Kidney epithelial cell (primary cell): ENCODE data around the gene KCNJ1. TPM values are rescaled to one million over a fixed set of nuclear protein-coding genes. Genes with fewer than 3 reads are reported as not detected.

ENCODE experiments used
- DNase-seq: peaks from one replicate; pipeline ENCODE4 v3.0.0-alpha.2; 2010; ENCODE audit warnings: low read depth
- H3K27me3 ChIP-seq: 2 replicates; pipeline ENCODE4 v1.6.0; 2011; ENCODE audit warnings: low read length; ENCODE audit not compliant: control insufficient read depth, insufficient read depth
- H3K36me3 ChIP-seq: 2 replicates; pipeline ENCODE4 v1.5.1; 2011; ENCODE audit warnings: low read length; ENCODE audit not compliant: control insufficient read depth, insufficient read depth
- H3K4me3 ChIP-seq: 2 replicates; pipeline ENCODE4 v1.5.1; 2011; ENCODE audit warnings: low read depth, mild to moderate bottlenecking, control low read depth, low read length
- CTCF ChIP-seq: IDR thresholded peaks from 2 replicates; pipeline ENCODE4 v1.5.1; 2011; ENCODE audit warnings: mild to moderate bottlenecking, moderate library complexity, low read length, control low read depth, inconsistent platforms; ENCODE audit not compliant: insufficient read depth, poor library complexity, severe bottlenecking
- total RNA-seq: library from RNA; depleted of rRNA; stranded (reverse); fragments of >200 nt; gene quantifications from 2 replicates; pipeline ENCODE4 v1.2.3, GENCODE V29; 2015

KCNJ1 gene
- total RNA-seq, 1 donor from 2014 or later = not detected

- no peak overlapping the region for H3K4me3 ChIP-seq
- DNase-seq = no peak
- no peaks in the 10 kb centered on the region for H3K36me3 ChIP-seq
- H3K27me3 ChIP-seq = peaks cover 3% of the 10 kb centered on the region
- no peak for TF ChIP-seq CTCF
These were observed 9.8 kb downstream of the KCNJ1 start for GRCh38 chr11:128857341-128857740.

- no peak for TF ChIP-seq CTCF
- DNase-seq = no peak
- H3K36me3 ChIP-seq = no peaks in the 10 kb centered on the region
- H3K27me3 ChIP-seq = peaks cover 3% of the 10 kb centered on the region
- H3K4me3 ChIP-seq = no peak overlapping the region
These were observed 10.9 kb downstream of the KCNJ1 start for GRCh38 chr11:128856241-128856640.

DNA sequence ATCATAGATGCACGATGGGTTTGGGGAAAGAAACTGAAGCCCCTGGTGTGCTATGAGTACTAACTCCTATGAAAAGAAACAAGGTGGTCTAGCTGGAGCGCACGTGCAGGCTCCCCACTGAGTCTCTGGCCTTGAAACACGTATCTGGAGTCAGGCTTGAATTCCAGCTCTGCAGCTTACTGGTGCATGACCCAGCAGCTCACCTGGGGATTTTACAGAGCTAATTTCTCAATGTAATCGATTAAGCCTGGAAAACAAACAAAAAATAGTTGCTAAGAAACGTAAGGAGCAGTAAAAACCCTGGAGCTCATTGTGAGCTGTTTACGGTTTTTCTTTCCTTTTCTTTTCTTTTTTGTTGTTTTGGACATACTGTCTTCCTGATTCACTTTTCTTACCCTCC is 12.3 kb downstream of the KCNJ1 start:
- Histone ChIP-seq H3K36me3 (no peaks in the 10 kb centered on the region), H3K27me3 (peaks cover 3% of the 10 kb centered on the region), H3K4me3 (no peak overlapping the region)
- no peak for DNase-seq
- no peak for TF ChIP-seq CTCF

GRCh38 chr11:128853559-128853958 is 13.5 kb downstream of the KCNJ1 start:
- Histone ChIP-seq H3K4me3 (no peak overlapping the region), H3K27me3 (peaks cover 3% of the 10 kb centered on the region), H3K36me3 (no peaks in the 10 kb centered on the region)
- TF ChIP-seq CTCF = no peak
- DNase-seq = no peak

- no peaks in the 10 kb centered on the region for H3K27me3 ChIP-seq
- TF ChIP-seq CTCF = no peak
- no peak for DNase-seq
- no peak overlapping the region for H3K4me3 ChIP-seq
- no peaks in the 10 kb centered on the region for H3K36me3 ChIP-seq
These were observed 14.6 kb downstream of the KCNJ1 start for GRCh38 chr11:128852327-128853023.
